Activated naive CD8-positive, alpha-beta T cell treated with anti-CD3 and anti-CD28 coated beads, Interleukin-2, amount 50 U/mL, for 16 hours (primary cell): ENCODE measurements around the gene PPP2R2B.
"Not testable (repeated sequence)": the region's sequence is repeated elsewhere in the genome, so short reads cannot be mapped to it uniquely, and the experiment has no call there.

Experiments used
- DNase-seq: peaks from one replicate; pipeline ENCODE4 v3.0.0-alpha.2; 2020; ENCODE audit warnings: low read depth, low spot score

The PPP2R2B gene

DNA sequence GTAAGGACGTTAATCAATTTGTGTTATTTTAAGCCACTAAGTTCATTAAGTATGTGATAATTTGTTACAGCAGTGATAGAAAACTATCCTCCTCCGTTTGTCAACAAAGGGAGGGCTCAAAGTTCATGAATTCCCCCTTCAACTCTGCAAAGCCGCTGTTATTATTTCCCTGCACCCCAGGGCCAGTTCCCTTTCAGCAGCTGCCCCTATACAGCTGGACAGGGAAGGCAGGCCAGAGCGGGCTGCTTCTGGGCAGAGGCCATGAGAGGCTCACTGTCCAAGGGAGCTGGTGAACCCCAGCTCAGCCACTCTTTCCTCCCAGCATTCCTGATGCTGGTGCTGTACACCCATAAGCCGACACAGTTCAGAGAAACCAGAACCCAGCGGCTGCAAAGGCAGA, 260.1 kb downstream of the PPP2R2B start:
- no peak for DNase-seq

- not testable (repeated sequence) for DNase-seq
Measured at GRCh38 chr5:146609731-146610130, 268.8 kb downstream of the PPP2R2B start.

GRCh38 chr5:146607659-146608332, 270.8 kb downstream of the PPP2R2B start:
- no peak for DNase-seq

GRCh38 chr5:146606893-146607292, 271.7 kb downstream of the PPP2R2B start:
- DNase-seq: no peak

DNA sequence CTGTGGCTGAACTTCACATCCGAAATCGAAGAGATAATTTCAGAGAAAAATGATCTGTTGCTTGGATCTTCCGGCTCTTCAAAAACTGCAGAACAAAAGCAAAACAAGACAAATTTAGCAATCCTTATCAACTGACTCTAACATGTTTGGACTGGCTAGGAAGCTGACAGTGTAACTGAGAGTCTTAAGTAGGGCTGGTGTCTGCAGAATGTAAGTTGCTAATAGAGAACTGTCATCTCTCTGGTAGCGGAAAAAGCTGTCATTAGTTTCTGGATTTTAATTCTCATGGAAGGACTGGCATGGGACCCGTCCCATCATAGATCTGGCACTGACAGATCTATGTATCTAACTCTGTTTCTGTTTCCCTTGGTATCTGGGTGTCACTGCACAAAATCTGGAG, 278.2 kb downstream of the PPP2R2B start:
- no peak for DNase-seq

GRCh38 chr5:146599261-146599660, 279.3 kb downstream of the PPP2R2B start:
- no peak for DNase-seq

DNA sequence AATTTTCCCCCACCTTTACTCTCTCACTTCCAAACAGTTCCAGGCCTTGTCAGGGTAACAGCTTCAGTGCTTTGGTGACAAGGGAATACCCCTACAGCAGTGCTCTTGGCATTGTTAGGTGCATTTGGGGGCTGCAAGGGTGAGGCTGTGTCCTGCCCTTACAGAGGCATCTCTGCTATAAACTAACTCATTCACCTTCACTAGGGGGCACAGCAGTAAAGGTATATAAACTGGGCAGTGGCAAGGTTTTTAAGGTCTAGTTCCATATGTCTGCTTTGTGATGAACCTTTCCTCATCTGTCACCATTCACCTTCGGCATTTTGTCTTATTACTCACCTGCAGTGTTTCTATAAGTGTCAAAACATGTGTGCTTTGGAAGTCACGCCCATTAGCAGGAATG, 283.5 kb downstream of the PPP2R2B start:
- no peak for DNase-seq

DNA sequence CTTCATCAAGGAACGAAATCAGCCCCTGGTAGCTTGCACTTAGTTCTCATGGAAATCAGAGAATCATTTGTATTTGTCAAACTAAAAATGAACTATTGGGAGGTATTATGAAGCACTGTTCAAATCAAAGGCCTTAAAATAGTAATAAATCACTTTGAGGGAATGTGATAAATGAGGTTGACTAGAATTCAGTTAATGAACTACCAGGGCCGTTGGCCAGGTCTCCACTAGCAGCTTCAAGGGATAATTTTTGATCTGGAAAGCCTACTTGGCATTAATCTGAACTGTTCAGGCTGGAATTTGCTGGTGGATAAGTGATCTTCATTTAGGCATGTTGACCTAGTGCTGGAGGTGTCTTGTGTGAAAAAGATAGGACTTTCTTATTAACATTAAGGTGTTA, 286.2 kb downstream of the PPP2R2B start:
- no peak for DNase-seq

GRCh38 chr5:146589028-146589345, 289.6 kb downstream of the PPP2R2B start:
- no peak for DNase-seq

DNA sequence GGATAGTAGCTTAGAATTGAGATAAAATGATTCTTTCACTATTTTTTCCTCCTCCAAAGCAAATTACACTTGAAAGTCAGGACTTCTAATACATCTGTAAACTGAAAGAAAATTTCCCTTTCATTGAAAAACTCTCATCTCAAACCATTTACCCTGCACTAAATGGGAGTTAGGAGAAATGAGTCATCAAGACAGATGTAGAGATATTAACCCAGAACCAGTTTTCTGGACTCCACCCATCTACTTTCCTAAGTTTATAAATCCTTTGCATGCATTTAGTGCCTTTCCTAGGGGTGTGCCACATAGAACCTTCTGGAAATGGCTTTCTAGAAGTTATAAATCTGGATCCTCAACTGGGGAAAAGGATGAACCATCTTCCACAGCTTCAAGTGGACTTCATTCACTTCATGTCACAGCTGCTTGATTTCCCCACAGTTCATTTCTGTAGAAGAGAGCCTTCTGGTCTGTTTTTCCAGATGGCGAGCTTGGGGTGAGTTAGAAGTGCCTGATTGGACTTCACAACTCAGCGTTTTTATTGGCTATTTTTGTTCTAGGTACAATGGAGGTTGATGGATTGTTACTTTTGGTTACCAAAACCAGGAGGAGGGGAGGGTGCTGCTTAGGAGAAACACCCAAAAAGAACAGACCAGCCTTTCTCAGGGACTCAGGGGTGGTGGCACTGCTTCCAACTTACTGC, 290.1 kb downstream of the PPP2R2B start:
- DNase-seq: no peak

GRCh38 chr5:146586752-146587151, 291.8 kb downstream of the PPP2R2B start:
- no peak for DNase-seq

GRCh38 chr5:146584750-146585149, 293.8 kb downstream of the PPP2R2B start:
- no peak for DNase-seq

DNA sequence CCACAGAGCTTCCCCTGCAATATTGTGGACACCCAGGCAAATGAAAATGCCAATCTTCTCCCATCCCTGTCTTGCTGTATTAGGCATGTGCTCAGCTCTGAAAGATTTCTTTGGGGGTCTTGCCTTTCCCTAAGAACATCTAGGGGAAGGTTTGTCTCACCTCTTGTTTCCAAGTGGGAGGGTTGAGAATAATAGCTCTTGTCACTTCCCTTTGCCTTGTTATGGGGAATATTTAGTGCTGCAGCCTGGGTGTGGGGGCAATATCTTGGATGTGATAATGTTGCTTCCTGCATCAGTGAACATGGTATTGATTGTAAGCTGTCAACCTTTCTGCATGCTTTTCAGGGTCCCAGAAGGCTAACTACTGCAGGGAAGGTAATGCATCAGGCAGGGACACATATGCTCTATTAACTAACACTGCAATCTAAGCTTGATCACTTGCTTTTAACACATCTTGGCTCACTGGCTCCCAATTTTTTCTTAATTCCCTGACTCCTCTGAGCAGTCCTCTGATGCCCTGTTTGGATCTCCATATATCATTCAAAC, 296.4 kb downstream of the PPP2R2B start:
- DNase-seq: no peak

DNA sequence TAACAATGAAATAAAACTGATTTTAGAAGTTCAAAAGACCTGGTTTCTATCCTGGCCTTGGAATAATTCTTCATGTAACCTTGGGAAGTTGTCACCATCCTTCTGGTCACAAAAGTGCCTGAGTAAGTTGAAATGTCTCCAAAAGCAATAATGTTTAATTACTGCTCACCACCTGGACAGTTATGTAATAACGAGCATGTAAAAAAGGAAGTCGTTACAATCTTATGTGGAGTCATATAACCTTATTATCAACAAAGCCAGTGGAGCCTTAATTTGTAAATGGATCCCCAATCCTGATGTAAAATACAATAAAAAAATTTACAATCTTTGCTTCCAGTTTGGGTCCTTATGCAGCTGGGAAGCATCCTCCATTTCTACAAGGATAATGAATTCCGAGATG, 298.3 kb downstream of the PPP2R2B start:
- DNase-seq: no peak

- DNase-seq: no peak
Measured at GRCh38 chr5:146574713-146575112, 303.8 kb downstream of the PPP2R2B start.

DNA sequence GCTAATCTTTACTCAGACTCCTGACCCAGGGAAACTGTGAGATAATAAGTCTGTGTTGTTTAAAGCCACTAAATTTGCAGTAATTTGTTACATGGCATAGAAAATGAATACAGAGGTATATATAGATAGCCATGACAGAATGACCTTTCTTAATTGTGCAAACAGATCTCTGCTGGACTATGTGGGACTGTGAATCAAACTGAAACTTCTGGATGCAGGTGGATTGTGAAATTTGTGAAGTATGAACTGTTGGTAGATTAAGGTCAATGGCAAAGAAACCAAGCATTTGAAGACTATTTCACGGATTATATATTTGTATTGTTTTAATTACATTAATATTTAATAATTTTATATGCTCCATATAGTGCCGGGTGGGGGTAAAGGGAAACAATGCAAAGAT, 310.4 kb downstream of the PPP2R2B start:
- DNase-seq: no peak

- DNase-seq: peak; percentile 7
Measured at GRCh38 chr5:146565764-146566367, 312.7 kb downstream of the PPP2R2B start.

GRCh38 chr5:146564007-146564762, 314.4 kb downstream of the PPP2R2B start:
- no peak for DNase-seq

DNA sequence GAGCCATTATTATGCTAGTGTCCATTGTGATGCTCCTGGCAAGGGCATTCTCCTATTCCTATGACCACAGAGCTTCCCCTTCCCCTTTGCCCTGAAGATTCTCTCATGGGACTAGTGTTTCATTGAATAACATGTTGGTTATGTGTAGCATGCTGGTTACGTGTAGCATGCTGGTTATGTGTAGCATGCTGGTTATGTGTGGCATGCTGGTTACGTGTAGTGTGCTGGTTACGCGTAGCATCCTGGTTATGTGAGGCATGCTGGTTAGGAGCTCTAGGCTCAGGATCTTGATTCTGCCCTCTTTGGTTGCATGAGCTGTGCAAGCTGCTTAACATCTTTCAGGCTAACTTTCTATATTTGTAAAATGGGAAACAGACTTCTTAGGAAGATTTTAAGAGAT, 316.1 kb downstream of the PPP2R2B start:
- no peak for DNase-seq

DNA sequence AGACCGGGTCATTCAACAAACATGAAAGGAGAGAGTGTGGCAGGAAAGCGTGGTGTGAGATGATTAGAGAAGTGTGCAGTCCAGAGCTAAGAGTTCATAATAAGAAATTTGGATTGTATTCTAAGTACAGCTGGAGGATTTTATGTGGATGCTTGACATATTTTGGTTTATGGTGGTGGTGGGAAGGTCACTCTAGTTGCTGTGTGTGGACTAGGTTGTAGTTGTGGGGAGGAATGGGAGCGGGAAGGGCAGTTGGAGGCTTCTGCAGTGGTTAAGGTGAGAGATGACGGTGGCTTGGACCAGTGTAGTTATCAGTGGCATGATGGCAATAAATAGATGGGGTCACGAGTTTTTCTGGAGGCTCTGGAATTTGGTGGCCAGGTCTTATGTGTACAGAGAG, 316.8 kb downstream of the PPP2R2B start:
- DNase-seq: no peak

- DNase-seq: no peak
Measured at GRCh38 chr5:146560205-146560812, 318.2 kb downstream of the PPP2R2B start.

- not testable (repeated sequence) for DNase-seq
Measured at GRCh38 chr5:146556884-146557283, 321.7 kb downstream of the PPP2R2B start.
